GDM1 (cell line): Measurements from ENCODE around the gene TBCB.

Experiments used
- DNase-seq: peaks from one replicate; lab custom pipeline; 2025; lab: John Stamatoyannopoulos, UW

Gene TBCB

DNA sequence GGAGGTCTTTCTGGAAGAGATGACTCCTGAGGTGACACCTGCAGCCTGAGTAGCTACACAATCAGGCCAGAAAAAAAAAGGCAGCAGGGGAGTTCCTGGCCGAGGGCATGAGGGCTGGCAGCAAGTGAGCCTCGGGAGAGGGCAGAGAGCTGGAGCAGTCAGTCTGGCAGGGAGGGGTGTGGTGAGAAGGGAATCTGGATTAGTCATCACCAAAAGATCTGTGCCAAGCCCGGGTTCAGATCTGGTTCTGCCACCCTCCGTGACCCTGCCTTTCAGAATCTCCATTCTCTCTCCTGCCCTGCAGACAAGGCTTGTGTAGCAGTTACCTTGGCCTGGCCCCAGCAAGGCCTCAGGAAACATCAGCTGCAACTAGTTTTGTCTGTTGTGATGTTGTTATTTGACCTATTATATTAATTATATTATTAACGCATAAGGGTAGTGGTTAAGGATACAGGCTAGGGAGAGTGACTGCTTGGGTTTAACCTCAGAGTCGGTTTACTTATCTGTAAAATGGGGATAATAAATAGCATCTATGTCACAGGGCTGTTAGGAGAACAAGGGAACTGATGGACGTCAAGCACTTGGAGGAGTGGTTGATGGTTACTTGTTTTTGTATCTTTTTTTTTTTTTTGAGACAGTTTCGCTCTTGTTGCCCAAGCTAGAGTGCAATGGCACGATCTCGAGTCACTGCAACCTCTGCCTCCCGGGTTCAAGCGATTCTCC, 21.9 kb downstream of the TBCB start:
- no peak for DNase-seq

DNA sequence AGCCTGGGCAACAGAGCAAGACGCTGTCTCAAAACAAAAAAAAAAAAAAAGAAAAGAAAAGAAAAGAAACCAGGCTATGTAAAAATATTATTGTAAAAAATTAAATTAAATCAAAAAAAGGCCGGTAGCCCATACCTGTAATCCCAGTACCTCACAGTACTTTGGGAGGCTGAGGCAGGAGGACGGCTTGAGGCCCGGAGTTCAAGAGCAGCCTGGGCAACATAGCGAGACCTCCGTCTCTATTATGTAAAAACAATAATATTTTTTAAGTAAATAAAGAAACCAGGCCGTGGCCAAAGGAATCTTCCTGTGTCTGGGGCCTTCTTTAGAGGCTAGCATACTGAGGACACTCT, 23.8 kb downstream of the TBCB start:
- no peak for DNase-seq

DNA sequence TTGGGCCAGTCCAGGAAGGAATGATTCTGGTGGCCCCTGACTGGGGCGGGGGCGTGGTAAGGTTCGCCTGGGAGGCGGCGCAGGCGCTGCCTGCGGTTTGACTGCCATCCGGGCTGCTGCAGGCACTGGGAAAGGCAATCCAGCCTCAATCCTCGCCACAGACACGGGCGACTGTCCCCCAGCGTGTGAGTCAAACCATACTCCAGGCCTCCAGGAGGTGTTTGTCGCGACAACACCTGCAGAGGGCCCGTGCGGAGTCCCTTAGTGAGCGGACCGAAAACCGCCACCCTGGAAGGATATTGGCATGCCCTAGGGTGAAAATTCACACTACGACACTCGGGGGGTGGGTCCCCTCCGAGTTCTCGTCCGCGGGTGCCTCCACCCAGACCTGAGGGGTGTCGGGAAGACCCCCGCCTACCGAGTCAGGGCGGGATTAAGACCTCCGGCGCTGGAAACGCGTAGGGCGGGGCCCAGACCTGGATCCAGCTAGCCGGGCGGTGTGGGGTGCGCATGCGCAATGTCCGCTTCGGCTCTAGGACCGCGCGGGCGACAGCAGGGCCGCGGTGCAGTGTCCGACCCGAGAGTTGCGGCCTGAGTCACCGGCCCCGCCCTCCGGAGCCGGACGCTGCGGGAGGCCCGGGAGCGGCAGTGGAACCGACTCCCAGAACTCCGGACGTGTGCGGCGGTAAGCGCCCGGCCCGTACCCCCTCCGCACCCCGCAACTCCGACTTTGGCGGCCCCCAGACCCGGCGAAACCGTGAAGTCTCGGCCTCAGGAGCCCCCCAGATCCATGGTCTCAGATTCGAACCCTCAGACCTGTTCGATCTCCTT, 24.4 kb downstream of the TBCB start, which contains the start of gene CAPNS1:
Gene CAPNS1, plus strand, starts transcription at position 594 of the 831 bp plus-strand sequence. CDS start 946 bp downstream, outside the sequence.
- peak; percentile 97 for DNase-seq

DNA sequence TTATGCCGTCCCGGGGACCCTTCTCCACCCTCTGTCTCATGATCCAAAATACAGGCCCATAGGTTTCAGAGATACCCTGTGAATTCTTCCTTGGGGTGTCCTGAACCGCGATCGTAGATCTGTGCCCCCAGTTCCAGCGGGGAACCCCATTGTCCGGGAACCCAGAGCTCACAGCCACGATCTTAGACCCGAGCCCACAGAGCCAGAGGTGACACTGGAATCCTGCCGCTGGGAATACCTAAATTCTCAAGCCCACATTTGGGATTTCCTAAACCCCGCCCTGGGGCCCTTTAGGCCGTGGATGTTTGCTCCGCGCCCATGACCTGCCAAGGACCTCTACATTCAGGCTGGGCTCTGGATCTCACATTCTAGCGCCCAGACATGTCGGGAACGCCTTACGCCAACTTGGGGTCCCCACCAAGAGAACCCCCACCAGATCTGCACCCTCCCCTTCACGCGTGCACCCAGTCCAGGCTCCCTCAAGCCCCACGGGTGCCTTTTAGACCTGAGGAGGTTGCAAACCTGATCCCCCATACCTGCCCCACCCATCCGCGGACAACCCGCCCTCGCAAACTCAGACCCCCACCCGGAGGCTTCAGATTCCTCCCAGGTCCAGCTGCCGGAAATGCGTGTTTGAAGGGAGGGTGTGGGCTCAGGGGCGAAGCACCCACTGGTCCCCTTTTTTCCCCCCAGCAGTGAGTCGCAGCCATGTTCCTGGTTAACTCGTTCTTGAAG, 25.2 kb downstream of the TBCB start:
- DNase-seq: no peak

DNA sequence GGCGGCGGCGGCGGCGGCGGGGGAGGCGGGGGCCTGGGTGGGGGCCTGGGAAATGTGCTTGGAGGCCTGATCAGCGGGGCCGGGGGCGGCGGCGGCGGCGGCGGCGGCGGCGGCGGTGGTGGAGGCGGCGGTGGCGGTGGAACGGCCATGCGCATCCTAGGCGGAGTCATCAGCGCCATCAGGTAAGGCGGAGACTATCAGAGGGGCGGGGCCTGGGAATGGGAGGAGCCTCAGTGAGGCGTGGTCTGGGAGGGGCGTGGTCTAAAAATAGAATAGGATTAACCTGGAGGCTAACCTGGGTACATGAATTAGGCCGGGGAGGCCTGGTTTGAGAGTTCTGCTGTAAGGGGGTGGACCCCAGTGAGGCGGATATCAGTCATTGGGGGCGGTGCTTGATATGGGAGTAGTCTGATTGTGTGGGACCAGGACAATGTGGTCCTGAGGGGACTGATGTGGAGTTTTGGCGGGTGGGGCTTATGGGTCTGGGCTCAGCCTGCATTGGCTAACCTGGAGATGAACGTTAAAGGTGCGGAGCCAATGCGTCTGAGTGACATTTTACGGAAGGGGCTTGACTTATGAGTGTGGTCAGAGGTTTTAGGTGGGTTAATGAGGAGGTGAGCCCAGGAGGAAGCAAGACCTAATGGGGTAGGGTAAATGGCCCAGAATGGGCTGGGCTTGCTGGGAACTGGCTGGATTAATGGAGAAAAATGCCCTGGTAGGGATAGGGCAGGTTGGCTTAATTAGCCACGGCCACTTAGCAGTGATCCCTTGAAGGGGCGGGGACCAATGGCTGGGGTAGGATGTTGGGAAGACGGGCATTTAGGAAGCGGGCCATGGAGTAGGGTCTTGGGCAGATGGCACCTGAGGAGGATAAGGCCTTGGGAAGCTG, 26.0 kb downstream of the TBCB start:
- peak; percentile 76 for DNase-seq

DNA sequence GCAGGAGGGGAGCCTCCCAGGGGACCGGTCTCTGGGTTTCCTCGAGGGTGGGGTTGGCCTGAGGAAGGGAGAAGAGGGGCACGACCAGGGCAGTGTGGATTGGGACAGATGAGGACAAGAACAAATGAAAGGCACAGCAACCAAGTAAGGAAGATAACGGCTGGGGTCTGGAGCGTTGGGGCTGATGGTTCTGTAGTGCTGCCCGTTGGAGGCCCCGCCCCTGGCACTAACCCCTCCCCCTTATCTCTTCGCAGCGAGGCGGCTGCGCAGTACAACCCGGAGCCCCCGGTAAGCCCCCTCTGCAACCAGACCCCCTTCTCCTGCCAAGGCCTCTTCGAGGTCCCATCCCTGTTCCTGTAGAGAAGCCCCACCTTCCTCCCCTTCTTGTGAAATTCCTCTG, 26.8 kb downstream of the TBCB start:
- DNase-seq: no peak

DNA sequence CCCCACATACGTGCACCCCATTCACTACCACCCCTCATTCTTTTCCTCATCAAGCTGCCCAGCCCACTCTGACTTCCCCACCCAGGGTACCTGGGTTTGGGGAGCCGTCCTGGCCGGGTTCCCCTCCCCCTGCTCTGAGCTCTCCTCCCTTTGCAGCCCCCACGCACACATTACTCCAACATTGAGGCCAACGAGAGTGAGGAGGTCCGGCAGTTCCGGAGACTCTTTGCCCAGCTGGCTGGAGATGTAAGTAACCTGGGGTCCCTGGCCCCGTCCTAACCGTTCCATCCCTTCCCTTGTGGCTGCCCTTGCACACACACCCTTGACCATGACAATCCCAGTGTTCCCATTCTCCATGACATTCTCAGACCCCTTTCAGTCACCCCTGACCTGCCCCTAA, 27.2 kb downstream of the TBCB start:
- DNase-seq: no peak

DNA sequence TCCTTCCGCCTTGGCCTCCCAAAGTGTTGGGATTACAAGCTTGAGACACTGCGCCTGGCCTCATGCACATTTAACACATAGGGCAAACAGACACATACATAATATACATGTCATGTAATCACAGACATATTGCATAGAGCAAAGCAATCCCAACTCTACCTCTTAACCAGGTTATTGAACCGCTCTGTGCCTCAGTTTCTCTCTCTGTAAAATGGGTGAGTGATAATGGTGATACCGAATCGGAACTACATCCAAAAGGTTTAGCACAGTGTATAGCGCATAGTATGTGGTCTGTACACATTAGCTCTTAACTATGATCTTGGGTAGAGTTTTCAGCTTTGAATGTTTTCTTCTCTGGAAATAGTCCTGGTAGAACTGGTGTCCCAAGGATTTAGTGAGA, 29.4 kb downstream of the TBCB start:
- no peak for DNase-seq

DNA sequence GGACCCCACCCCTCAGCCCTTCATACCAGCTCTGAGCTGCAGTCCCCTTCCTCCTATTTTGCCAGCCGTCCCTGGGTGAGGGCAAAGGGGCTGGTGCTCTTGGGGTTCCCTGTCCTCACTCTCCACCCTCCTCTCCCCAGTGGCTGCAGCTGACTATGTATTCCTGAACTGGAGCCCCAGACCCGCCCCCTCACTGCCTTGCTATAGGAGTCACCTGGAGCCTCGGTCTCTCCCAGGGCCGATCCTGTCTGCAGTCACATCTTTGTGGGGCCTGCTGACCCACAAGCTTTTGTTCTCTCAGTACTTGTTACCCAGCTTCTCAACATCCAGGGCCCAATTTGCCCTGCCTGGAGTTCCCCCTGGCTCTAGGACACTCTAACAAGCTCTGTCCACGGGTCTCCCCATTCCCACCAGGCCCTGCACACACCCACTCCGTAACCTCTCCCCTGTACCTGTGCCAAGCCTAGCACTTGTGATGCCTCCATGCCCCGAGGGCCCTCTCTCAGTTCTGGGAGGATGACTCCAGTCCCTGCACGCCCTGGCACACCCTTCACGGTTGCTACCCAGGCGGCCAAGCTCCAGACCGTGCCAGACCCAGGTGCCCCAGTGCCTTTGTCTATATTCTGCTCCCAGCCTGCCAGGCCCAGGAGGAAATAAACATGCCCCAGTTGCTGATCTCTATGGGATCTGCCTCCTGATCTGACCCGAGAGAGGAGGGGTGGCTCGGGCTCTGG, 34.6 kb downstream of the TBCB start:
- DNase-seq: no peak

DNA sequence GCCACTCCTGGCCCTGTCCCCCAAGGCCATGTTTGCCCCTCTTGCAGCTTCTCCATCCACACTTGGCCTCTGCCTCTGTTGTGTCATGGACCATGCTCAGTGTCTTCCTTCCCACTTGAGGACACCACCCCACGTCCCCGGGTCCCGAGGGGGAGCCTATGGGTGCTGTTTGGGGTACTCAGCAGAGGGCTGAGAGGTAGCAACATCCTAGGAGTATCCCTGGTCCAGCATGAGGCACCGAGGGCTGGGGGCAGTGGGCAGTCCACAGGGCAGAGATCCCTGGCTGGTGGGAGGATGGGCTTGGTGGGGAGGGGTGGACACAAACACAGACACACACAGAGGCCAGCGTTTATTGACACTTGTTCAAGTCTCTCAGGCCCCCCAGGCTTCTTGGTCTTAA, 35.3 kb downstream of the TBCB start:
- no peak for DNase-seq

DNA sequence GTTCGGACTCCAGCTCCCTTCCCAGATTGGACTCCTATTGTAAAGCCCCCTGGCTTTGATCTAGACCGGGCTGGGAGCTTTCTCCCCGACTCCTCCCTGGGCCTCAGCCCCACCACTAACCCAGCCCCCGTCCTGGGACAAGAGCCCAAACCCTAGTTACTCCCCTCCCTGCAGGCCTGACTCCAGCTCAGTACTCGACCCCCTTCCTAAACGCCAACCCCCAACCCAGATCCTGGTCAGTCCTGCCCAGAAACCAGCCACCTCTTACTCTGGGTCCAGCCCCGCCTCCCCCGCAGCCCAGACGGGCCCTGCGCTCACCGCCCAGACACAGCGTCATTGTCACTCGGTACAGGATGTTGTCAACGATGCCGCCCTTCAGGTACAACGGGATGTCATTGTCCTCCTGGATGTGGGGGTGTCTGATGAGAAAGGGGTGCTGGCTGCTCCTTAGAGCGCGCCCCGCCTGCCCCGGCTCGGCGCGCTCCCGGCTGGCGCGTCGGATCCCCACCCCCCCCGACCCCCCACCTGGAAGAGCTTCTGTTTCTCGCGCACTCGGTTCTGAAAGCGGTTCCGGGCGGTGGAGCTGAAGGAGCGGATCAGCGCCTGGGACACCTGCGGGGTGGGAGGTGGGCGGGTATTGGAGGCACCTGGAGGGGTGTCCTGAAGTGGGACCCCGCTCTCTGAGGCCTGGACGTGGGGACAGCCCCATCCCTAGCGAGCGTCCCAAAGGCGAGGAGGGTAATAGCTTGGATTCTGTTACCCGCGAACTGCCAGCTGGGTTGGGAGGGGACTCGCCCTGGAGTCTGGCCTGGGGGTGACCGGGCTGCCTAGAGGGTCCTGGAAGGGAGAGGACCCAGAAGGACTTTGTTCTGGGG, 36.1 kb downstream of the TBCB start:
- no peak for DNase-seq

DNA sequence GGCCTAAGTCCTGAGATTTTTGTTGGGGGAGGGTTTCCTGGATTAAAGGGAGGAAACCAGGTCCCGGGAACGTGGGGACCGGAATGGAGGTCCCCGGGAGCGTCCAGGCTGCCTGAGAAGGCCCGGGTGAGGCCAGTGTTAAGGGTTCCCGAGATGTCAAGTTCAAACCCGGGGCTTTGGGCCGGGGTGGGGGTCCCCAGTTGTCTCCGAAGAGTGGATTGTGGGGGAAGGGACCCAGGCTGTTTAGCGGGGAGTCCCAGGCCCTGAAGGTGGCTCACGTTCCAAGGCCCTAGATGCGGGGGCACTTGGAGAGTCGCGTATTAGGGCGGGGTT, 36.7 kb downstream of the TBCB start:
- no peak for DNase-seq

DNA sequence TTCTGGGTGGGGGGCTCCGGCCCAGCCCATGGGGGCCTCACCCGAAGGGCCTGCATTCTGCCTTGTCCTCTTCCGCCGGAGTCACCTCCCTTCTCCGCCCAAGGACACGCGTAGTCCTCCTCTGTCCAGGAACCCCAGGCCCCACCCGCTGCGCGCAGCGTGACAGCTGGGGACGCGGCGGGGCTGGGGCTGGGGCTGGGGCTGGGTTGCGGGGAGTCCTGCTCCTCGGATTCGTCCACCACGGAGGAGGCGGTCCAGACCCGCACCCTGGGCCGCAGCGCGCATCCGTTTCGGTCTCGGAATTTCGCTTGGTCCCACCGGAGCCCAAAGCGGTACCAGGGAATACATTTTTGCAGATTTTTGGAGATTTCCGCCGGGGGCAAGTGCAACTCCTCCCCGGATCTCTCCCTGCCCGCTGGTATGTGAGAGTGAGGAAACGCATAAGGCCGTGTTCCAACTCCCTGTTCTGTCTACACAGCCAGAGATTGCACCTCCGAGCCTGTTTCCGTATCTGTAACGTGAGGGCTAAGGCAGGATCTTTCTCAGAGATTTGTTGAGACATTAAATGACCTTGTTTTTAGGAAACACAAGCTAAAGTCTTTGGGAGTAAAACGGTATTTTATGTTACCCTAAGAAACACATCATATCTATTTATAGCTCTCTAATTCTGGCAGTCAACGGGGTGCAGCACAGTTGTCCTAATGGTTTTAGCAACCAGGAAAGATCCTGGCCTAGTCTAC, 37.3 kb downstream of the TBCB start, which contains the start of gene COX7A1:
Gene COX7A1, minus strand, starts transcription at position 96 of the 740 bp plus-strand sequence. Its CDS starts 40 bp downstream, at position 56.
- no peak for DNase-seq

DNA sequence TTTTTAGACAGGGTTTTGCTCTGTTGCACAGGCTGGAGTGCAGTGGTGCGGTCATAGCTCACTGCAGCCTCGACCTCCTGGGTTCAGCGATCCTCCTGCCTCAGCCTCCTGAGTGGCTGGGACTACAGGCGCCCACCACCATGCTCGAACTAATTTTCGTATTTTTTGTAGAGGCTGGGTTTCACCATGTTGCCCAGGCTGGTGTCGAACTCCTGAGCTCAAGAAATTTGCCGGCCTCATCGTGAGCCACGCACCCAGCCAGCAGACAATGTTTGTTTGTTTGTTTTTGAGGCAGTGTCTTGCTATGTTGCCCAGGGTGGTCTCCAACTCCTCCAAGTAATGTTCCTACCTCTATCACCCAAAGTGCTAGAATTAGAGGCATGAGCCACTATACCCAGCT, 37.9 kb downstream of the TBCB start:
- DNase-seq: no peak

DNA sequence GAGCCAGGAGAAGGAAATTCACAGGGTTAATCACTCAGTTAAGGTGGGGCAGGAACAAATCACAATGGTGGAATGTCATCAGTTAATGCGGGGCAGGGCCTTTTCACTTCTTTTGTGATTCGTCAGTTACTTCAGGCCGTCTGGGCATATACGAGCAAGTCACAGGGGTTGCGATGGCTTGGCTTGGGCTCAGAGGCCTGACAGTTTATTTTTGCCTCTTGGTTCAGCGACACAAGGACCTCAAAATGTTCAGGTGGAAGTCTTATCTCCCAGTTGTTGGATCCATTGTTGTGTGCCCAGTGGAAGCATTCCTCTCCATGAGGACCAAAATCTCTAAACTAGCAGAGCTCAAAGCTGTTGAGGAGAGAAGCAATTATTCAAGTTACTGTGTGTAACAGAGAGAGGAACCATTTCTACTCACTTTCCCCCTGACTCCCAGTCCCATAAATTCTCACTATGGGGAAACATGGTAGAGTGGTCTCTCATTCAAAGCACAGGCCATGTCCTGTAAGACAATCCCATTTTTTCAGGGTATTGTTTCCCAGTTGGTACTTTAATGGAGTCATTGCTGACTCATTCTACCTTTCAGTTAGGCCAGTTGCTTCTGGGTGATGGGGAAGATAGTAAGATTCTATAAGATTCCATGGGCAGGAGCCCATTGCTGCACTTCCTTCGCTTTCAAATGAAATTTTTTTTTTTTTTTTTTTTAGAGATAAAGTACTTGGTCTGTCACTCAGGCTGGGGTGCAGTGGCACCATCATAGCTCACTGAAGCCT, 45.7 kb downstream of the TBCB start:
- no peak for DNase-seq

DNA sequence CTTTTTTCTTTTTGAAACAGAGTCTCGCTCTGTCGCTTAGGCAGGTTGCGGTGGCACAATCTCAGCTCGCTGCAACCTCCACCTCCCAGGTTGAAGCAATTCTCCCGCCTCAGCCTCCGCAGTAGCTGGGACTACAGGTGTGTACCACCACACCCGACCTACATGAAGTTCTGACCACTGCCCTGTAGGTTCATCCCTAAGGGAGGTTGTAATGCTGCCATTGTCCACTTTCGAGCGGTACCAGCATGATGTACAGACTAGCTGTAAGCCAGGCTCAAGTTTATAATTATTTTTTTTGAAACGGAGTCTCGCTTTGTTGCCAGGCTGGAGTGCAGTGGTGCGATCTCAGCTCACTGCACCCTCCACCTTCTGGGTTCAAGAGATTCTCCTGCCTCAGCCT, 48.5 kb downstream of the TBCB start:
- DNase-seq: no peak

DNA sequence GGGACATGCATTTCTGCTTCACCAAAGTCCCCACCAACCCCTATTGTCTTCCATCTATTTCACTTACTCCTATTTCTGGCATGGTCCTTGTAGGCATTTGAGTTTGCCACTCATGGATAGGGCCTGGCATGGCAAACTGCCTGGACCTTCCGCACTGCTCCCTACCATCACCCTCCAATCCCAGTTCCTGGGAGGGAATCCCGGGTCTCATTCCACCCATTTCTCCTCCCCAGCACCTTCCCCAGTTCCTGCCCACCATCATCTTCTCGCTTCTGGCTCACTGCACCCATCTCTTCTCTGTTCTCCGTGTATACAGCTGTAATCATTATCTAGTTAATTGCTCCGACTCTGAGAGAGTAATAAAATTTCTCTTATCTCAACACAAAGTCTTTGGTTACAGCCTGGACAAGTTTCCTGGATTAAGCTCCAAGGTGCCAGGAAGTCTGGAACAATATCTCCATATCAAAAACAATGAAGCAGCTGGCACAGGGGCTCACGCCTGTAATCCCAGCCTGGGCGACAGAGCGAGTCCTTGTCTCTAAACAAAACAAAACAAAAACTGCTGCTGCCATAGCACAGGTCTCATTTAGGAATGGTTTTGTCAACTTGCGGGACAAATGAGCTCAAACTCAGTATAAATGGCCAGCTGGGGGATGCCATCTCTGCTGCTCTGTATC, 54.0 kb downstream of the TBCB start:
- no peak for DNase-seq

DNA sequence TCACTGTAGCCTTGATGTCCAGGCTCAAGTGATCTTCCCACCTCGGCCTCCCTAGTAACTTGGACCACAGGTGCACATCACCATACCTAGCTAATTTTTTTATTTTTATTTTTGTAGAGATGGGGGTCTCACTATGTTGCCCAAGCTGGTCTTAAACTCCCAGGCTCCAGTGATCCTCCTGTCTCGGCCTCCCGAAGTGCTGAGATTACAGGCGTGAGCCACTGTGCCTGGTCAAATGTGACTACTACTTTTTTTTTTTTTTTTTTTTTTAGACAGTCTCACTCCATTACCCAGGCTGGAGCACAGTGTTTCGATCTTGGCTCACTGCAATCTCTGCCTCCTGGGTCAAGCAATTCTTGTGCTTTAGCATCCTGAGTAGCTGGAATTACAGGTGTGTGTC, 57.6 kb downstream of the TBCB start:
- no peak for DNase-seq
